HG02588 (cell line): ENCODE measurements around the gene STAC3.

ENCODE experiments used
- ATAC-seq: cut with Tn5 transposase; IDR thresholded peaks from one replicate; pipeline ENCODE4 v1.9.1; 2021; ENCODE audit warnings: mild to moderate bottlenecking, moderate library complexity; ENCODE audit not compliant: unreplicated experiment

Gene STAC3

DNA sequence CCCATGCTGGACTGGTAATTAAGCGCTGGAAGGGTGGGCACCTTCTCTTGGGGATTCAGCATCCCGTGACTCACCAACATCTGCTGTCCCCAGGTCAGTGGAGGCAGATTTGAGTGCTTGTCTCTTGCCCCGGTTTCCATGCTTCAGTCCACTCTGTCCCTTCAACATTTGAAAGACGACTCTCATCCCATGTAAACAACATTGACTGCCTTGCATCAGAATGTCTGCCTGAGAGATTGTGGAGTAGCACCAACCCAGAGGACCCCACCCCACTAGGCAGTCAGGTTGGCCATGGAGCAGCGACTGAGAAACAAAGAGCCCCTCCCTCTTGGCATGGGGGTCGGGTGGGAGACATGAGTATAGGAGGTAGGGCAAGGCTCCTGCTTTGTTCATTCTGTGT lies 4.9 kb upstream of the STAC3 start:
- no peak for ATAC-seq

DNA sequence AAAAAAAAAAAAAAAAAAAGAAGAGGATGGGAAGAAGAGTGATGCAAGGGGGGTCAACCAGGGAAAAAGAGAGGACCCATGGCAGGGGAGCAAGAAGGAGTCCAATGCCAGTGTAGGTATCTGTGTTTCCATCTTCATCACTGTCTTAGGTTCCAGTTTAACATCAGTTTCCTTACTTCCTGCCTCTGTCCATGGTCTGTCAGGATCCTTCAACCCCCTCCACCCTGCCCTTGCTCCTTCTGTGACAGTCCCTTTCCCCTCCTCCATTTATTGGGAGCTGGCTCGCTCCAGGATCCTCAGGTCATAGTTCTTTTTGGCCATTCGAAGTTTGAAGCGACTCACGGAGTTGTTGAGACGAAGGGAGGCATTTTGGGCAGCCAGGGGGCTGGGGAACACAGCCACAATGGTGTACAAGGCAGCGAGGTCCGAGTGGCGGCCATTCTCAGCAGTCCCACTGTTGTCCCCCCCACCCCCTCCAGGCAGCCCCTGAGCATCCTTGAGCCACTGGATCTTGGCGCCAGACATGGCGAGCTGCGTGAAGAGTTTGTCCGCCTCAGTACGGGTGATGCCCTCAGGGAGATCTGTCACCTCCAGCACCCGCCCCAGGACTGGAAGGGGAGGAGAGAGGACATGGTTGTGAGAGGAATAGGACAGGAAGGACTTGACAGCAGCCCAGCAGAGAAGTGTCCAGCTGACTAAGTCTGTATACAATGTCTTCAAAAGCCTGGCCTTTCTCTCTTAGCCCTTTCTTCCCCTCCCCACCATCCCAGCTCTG lies 3.7 kb upstream of the STAC3 start:
- no peak for ATAC-seq

DNA sequence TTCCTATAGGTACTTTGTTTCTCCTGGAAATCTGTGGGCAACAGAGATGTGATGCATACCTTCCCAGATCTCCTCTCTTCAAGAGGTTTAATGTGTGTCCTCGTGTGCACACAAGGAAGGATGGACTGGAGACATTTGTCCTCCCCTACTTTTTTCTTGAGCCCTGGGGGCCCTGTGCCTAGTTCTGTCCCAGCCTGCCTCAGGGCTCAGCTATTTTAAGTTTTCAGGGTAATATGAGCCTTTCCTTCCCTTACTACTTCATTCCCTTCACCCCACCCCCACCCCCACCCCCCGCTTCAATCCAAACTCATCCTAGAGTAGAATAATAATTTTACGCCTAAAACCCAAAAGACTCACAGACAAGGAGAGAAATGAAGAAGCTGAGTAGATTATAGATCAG lies 446 bp downstream of the STAC3 start:
- ATAC-seq: no peak

DNA sequence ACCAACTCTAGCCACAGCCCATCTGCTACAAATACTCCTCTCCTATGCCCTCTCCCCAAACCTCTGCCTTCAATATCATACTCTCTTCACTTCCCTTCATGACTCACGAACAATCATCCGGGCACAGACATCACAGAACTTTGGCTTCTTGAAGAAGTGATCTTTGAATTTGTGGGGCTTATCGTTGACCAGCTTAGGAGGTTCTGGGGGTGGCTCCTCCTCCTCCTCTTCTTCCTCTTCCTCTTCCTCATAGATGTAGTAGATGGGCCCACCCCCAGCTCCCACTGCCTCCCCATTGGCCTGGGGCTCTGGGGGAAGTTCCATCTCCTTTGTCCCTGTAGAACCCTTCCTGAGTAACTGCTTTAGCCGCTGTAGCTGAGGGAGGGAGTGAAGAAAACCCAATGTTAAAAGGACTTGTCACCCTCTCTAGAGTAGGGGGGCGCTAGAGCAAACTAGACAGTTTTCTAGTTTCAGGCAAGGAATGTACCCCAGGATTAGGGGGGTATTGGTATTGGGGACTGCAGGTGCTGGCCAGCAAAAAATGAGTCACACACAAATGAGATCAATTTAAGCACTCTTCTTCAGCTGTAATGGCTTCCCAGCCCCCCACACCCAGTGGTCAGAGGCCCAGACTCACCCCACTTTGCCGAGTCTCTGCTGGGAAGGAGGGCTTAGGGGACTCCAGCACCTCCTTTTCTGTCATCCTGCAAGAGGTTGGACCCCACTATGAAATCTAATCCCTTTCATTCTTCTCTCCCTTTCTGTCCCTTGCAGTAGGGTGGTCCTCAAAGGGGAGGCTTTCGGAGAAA lies 1.8 kb downstream of the STAC3 start:
- no peak for ATAC-seq

DNA sequence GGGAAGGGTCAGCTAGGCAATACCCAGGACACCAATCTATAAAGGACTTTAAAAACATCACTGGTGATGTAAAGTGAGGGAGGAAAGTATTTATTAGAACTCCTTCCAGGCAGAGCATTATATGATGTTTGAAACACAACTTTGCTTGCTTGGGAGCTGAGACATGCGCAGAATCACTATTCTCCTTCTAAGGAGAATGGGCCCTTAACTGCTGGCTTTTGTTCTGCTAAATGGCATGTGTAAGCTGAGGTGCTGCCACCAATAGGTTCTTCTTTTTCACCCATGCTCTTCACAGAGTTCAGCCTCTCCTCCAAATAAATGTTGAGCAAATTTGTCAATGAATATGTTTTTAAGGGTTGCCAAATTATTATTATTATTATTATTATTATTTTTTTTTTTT lies 3.9 kb downstream of the STAC3 start:
- no peak for ATAC-seq

DNA sequence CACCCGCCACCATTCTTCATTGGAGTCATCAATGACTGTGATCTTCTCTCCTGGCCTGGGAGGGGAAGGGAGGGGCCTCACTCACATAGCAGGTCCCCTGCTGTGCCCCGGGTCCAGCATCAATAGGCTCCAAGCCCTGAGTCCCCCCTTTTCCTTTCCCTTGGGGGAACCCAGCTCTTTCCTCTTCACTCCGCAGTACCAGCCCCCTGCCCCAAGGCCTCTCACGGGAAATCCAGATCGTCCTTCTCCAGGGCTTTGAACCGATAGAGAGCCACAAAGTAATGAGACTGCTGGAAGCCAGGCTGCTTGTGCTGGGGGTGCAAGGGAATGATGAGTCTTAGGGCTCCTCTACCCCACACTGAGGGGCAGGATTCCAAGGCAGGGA lies 6.7 kb downstream of the STAC3 start:
- no peak for ATAC-seq

DNA sequence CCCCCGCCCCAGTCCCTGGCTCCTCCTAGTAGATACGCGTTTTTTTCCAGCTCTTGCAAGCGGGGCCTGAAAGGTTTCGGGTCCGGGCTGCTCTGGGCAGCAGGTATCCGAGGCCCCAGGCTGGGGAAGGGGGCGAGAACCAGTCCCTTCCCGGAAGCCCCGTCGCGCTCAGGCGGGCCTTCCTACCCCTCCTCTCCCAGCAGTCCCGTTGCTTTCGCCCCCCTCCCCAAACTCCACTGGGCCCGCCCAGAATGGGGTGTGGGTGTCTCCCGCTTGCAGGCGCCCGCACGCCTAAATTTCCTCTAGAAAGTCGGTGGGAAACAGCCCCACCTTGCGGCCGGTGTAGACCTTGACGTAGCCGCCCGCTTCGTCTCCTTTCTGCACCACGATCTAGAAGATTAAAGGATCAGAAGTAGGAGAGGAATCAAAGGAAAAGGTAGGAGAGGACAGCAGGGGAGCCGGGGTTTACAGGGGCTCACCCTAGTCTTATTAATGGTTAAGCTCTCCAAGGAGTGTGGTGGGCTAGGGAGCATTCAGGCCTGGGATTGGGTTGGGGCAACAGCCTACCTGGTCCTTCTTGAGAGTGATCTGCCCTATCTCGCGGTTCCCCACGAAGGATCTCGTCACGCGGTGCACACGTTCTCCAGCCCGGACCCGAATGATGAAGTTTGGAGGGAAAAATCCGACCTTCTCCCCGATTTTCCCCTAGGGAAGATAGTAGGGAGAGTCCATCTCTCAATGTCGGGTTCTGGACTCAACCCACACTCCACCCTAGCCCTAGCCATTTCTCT lies 7.3 kb downstream of the STAC3 start:
- no peak for ATAC-seq

DNA sequence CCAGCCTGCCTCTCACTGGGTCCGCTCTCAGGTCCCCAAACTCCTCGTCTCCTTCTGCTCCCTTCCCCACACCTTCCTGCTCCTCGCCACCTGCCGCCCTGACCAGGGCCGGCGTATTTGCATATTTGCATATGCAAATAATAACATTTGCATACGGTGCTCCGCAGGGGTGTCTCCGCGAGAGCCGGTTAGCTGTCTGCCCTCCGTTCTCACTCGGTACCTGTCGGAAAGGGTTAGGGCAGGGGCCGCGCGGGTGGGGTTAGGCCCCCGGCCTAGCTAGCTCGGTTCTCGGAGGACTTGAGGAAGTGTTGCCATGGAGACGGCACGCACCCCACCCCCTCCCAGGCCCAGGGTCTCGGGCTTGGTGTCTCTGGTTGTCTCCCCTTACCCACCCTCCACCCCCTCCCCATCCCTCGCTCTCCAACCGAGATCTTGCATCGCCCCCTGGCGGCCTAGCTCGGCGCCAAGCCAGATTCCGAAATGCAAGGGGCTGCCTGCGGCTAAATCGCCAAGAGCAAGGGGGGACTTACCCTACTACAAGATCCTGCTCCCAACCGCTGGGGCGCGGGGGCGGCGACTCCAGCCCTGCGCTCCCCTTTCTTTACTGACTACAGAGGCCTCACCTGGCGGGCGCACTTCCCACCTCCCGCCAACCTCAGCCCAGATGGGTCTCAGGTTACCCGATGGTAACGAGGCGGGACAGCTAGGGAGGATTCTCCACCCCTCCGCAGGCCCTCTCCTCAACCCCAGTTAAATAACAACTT lies 8.1 kb downstream of the STAC3 start:
- ATAC-seq: no peak

DNA sequence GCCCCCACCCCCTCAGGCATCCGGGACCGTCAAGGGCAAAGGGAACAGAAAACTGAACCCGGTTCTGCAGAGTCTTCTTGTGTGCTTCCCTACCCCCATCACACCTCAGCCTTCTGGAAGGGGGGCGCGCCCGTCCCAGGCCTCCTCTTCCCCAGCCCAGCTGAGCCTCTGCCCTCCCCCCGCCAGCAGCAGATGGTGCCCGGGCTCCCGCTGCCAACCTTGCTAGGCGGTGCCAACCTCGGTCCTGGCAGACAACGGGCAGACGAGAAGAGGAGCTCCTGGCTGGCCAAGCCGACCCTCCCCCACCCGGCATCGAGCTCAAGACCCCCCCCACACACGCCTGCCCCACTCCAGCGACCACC lies 8.7 kb downstream of the STAC3 start:
- no peak for ATAC-seq

DNA sequence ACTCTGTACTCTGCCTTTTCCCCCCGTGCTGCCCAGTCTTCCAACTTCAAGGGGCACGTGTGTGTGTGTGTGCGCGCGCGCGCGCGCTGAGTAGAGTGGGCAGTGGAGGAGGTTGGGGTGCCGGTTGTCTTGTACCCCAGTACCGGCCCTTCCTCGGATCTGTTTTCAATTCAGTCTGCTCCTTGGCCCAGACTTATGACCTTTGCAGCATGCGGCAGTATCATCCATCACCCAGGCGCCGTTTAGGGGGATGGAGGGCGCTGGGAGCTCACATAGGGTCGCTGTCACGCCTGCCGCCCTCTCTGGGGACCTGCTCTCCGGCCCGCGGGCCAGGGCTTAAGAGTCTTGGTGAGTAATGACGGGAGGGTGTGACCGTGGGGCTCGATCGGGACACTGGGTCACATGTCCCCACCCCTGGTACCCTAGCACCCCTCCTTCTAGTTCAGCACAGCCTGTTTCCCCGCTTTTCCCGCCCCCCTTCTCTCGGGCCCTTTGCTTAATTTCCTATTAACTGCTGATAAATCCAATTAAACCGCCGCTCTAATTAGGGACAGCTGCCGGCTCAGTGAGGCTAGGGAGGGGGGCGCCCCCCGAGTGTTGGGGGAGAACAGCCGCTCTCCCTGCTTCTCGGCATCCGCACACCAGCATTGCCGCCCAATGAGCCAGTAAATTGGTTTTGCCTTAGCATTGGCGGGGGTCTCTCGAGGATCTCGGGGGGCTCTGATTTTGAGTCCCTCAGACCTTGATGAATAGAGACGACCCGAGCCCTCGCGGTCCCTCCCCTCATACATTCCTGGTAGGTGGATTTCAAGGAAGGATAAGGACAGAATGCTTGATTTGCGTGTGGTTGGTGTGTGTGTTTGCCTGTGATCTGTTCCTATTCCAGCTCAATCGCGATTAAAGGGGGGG lies 9.3 kb downstream of the STAC3 start:
- ATAC-seq: no peak

DNA sequence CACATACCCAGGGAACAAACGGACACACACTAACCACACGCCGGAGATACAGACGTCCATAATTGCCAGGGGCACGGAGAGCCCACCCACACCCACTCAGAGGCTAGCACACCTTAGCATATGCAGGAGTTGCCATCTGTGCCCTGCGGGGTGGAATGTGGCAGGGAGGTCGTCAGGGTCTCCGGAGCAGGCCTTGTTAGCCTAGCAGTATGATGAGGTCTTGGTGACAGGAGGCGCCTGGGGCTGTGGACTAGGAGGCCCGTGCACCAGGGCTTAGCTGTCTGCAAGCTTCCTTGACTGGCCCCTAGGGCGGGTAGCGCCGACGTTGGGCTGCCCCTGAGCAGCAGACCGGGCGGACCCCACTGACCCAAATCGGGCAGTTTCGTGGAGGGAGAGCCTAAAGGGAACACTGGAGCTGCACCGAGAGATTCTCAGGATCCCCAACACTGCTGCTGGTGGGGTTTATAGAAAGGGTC lies 10.0 kb downstream of the STAC3 start:
- ATAC-seq: no peak

DNA sequence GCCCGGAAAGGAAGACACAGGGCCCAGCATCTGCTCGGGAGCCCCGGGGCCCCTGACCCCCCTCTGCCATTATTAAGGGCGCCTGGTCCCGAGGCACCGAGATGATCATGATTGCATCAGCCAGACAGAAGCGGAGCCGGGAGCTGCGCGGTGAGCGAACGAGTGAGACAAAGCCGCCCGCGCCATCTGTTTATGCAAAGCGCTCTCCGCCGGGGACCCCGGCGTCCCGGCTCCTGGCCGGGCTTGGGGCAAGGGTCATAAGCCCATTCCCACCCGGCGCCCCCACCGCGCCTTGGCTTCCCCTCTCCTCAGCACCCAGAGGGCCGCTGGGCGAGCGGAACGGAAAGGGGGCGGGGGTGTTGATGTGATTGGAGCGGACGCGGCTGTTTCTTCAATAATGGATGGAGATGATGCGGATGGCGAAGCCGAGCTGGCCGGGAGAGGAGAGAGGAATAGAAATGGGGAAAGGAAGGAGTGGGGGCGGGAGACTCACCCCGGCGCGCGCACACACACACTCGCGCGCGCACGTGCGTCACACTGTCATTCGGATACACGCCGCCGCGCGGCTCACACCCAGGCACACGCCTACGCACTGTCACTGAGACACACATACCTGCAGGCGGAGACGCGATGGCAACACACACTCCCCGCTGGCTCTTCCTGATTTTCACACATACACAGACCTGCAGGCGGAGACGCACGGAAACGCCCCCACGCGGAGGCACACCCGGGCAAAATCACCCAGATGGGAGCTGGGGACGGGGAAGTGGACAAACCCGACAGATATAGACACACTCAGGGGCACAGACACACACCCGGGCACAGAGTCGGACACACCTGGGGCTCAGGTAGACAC lies 10.7 kb downstream of the STAC3 start:
- no peak for ATAC-seq

DNA sequence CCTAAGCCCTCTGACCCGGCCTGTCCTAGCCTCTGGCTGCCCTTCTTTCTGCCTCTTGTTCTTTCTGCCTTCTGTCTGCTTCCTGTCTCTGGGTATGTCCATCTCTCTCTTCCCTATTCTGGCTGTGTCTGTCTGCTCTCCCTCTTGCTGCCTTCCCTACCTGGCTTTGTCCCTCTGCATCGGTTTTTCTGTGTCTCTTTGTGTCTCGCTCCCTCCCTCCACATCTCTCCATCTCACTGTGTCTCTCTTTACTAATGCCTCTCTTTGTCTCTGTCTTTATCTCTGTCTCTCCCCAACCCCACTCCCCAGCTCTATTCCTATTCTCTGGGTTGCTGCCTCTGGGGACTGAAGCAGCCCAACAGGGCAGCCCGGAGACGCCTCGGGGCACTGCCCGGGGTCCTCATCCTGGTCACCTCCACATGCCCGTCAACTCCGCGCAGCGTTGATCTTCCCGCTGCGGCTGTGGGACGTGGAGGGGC lies 11.4 kb downstream of the STAC3 start:
- ATAC-seq: no peak

DNA sequence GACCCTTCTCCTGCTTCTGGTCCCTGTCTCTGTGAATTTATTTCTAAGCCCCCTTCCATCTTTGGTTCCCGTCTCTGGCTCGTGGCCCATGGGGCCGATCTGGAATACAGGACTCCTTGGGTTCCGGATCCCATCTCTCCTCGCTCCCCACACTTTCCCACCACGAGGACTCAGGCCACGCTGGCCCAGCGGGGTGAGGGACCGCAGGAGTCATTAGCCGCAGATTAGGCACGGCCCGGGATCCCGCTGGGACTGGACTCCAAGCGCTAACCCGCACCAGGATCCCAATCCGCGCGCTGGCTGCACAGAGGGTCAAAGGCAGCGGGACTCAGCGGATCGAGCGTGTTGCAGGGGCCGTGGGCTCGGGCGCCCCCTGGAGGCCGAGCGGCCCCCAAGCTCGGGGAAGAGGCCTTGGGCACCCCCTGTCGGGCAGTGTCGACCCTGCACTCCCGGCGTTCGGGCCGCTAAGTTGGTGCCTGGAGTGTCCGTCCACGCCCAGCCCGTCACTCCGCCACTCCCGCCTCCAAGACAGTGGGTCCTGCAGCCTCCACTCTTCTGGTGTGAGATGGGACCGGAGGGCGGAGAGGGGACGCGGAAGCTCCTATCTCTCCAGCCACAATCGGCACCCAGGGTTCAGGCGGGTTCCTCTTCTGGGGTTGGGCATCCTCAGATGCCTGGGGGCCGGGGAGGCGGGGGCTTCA lies 12.0 kb downstream of the STAC3 start:
- peak; percentile 49 for ATAC-seq

DNA sequence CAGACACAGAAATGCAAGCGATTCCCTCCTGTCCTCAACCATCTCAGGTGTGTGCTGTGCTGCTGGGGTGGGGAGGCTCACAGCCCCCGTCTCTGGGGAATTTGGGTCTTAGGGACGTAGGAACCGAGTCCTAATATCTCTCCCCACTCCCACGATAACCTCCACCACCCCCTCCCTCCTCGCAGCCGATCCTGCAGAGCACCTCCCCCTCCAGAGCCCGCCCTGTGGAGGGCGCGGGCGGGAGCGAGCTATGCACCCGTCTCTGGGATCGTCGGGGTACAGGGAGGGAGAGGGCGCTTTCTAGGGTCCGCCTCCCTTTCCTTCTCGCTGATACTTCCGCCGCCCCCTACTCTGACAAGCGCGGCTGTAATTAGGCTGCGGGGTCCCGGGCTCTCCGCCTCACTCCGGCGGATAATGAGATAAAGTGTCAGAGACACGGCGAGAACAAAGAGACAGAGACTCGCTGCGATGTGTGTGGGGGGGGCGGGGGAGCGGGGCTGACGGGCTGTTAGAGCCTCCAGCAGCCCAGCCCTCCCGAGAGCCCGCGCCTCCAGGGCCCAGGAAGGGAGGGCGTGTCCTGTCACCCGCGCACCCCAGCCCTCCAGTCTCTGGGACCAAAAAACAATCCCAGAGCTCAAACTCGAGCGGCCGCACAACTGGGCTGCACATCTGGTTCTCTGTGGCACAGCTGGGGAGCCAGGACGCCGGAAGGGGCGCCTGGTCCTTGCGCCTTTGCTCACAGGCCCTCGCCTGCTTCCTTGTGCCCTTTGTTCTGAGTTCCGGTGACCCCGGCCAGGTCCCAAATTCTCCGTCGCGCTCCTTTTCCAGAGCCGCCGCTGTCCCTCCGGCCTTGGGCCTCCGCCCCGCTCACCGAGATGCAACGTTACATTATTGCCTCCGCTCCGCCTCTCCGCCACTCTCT lies 12.8 kb downstream of the STAC3 start:
- no peak for ATAC-seq

DNA sequence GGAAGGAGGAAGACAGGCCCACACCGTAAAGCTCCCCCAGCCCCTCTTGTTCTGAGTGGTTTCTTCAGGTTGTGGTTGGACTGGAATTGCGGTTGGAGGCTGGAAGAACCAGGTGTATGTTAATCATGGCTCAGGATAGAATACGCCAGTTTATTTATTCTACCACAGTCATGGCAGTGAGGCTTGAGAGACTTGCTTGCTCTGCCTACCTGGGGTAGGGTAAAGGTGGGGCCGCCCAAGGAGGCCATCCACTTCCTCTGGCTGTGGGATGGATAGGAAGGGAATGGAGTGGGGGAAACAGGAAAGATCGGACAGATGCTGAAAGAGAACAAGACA lies 13.4 kb downstream of the STAC3 start:
- no peak for ATAC-seq

DNA sequence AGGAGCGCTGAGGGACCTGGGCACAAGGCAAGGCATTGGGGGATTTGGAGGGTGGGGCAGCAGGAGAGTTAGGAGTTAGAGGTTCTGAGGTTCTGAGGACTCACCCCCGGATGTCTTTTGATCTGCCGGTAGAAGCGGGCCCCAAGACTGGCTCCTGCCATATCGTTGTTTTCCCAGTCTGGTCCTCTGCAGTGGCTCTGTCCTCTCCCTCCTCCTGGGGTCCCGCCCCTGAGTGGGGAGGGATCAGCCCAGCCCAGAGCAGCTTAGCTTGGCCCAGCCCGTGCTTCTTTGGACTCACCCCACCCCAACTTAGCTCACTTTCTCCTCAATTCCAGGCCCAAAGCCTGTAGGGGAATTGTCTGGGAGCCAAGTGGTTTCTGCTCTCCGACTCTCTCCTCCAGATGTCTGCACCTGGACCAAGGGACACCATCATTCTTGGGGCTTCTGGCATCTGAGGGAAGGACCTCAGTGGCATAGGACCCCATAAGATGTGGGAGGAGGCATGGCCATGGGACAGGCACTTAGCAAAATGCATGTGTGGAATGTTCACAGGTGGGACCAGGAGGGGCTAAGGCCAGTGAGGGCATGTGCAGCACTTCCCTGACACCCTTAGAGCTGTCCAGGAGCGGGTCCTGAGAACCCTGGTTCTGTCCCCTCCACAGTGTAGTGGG lies 13.9 kb downstream of the STAC3 start:
- ATAC-seq: no peak
